Stimulated activated naive CD4-positive, alpha-beta T cell (primary cell): ENCODE data around the gene STRBP.
"Not testable (repeated sequence)": the region's sequence is repeated elsewhere in the genome, so short reads cannot be mapped to it uniquely, and the experiment has no call there.

ENCODE experiments used
- DNase-seq, 6 experiments: peaks; one replicate each; lab custom pipeline; 2025; lab: John Stamatoyannopoulos, UW

STRBP gene

DNA sequence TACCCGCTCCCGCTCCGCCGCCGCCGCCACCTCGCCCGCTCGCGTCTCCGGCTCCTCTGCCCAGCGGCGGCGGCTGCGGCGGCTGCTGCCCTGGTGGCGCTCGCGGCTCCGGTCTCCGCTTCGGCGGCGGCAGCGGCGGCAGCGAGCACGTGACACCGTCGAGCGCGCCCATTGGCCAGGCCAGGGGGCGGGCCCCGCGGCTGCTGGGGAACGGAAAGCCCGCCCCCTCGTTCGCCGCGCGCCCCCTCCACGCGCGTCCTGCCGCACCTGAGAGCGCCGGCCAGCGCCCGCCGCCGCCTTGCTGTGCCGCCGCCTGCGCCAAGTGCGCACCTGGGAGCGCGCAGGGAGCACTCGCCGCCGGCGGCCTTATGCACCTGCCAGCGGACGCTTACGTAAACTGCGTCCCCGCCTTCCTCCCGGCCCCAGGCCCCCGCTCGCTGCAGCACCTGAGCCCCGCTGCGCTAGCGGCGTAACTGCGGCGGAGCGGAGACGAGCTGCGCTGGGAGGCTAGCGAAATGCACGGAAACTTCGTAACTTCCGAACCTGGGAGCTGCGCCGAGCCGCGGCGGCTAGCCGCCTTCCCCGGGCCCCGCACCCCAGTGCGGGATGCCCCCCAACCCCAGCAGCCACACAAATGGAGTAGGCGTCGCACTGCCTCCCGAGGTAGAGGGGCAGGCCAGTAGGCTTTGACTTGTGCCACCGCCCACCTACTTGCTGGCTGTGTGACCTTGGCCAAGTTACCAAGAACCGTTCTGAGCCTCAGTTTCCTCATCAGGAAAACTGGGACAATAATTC is at the start of gene STRBP:
Gene STRBP (minus strand): TSS at position 122 of the 795 bp plus-strand sequence. CDS start 84,452 bp downstream, outside the sequence.
- DNase-seq: peak; percentile 90 to 97 (median 92)

DNA sequence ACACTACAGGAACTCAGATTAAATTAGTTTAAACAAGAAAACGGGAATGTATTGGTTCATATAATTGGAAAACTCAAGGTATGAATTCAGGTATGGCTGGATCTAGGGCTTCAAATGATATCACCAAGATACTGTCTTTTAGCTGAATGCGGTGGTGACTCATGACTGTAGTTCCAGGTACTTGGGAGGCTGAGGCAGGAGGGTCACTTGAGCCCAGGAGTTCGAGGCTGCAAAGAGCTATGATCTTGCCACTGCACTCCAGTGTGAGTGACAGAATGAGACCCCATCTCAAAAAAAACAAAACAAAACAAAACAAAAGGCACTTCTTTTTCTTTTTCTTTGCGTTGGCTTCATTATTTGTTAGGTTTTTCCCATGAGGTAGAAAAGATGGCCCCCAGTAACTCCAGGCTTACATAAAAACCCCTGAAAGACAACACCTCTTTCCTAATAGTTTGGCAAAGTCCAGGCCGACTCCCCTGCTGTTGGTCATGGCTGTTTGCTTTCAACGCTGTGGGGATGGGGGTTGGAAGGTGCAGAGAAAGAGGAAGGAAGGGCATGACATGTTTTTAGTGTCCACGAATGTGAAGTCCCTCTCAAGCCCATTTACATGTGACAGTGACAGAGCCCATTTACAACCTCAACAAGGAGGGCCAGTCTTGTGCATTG is 47.8 kb upstream of the STRBP start:
- no peak for DNase-seq

DNA sequence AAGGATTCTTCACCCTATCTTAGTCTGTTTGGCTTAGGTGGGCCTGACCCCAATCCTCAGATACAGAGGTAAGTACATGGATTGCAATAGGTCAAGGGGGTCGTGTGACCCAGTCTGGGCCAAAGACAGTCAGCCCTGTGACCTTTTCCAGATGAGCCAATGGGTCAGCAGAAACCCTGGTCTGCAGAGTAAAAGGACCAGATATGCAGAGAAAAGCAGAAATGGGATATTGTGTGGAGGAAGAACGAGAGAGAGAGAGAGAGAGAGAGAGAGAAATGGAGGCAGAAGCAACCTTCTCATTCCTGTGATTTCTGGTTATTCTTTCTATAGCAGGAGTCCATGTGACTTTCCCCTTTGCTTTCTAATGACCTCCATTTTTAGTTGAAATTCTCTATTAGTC is 47.2 kb upstream of the STRBP start:
- no peak for DNase-seq

GRCh38 chr9:123314617-123315016 is 46.2 kb upstream of the STRBP start:
- no peak for DNase-seq

GRCh38 chr9:123312306-123312877 is 44.0 kb upstream of the STRBP start:
- DNase-seq: no peak

DNA sequence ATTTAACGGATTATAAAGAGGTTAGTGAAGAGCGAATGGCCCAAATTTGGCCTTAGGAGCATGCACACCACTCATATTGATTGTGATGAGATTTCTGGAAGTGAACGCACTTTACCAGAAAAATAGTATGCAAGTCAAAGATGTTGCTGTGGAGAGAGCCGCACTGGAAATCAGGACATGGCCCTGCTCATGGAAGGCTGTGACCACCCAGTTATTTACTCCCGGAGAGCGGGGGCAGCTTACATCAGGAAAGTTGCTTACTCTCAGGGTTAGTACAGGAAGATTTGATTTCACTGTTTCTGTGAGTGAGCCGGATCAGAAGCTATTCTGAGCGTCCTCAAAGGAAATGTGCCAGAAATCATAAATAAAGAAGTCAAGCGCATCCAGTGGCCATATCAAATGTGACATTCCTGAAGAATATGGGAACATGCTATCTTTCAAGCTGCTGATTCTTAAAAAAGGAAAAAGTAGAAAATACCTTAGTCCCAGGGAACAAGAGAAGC is 42.9 kb upstream of the STRBP start:
- DNase-seq: no peak

GRCh38 chr9:123310551-123311249 is 42.3 kb upstream of the STRBP start:
- DNase-seq: no peak

- DNase-seq: no peak
These were observed 41.2 kb upstream of the STRBP start for GRCh38 chr9:123309611-123310010.

GRCh38 chr9:123305879-123306278 is 37.5 kb upstream of the STRBP start:
- no peak for DNase-seq

DNA sequence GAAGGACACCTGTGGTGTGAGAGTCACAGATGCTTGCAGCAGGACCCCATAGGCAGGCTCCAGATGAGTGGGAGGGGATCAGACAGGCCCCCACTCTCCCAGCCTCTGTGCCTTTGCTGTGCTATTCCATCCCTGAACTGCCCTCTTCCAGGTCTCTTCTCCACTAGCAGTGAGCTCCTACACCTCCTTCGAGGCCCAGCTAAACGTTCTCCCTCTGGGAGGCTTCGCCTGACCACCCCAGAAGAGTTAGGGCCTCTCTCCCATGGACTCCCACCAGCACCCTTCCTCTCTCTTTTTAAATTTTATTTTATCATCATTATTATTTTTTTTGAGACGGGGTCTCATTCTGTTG is 35.9 kb upstream of the STRBP start:
- no peak for DNase-seq

- peak in 4 of 6 experiments; percentile 9 to 53 (median 26) for DNase-seq
These were observed 34.2 kb upstream of the STRBP start for GRCh38 chr9:123302348-123303214.

- not testable (repeated sequence) for DNase-seq
These were observed 33.5 kb upstream of the STRBP start for GRCh38 chr9:123301936-123302335.

DNA sequence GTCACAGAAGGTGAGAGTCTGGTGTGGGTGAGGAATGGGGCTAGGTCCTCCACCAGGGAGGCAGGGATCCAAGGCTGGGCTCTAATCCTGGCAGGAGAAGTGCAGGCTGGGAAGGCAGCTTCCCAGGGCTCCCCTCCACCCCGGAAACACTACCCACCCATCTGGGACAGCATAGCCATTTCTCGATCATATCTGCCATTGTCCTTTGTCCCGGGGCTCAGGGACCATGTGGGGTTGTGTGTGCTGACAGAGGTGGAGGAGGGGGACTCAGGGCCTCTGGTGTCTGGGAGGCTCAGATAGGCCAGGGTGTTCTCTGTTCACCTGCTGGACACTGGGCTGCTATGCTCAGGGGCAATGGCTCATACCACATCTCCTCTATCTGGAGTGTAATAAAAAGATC is 32.2 kb upstream of the STRBP start:
- no peak for DNase-seq

DNA sequence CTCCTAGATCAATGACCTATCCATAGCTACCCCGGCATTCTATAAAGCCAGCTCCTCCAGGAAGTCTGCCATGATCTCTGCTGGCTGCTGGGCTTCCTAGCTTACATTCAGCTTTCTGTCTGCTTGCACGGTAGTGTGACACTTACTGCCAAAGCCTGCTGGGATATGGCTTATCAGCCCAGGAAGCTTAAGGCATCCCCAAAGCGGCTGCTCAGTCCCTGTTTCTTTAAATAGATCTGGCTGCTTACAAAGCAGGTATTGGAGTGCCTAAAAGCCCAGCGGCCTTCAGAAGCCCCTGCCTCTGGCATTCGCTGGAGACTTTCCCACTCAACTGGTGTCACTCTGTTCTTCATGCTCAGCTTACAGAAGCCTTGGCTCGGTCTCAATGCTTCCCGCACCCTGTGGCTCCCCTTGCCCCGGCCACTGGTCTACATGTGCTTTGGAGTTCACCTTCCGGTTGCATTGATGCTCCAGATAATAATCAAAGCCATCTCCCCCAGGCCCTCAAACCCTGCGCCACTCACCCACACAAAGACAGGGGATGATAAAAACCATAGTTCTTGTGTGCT is 31.3 kb upstream of the STRBP start:
- DNase-seq: no peak

DNA sequence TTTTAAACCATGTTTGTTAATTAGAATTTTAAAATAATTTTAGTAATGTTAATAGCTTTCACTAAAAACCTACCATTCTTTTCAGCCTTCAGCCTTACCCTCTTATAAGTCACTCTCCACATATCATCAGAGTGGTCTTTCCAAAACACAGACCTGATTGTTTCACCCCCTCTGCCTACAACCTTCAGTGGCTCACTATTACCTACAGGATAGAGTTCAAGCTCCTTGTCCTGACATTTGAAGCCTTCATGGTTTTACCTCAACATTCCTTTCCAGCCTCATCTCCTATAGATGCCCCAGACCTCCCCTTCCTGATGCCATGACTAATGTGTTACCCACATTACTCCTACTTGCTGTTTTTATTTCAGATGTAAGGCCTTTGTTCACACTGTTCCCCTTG is 27.8 kb upstream of the STRBP start:
- no peak for DNase-seq

DNA sequence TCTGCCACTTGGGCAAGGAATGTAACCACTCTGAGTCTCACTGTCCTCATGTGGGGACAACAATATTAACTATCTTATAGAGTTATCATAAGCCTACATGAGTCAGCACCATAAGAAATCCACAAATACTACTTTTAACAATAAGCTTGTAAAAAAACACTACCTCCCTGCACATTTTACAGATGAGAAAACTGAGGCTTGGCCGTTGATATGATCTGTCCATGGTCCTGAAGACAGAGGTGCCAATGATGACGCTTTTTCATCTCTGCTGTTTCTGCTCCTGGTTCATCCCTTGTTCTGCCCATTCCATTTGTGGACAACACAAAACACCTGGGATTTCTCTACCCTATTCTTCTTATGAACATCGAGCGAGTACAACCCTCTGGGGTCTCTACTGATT is 23.4 kb upstream of the STRBP start:
- no peak for DNase-seq

GRCh38 chr9:123290764-123291163 is 22.4 kb upstream of the STRBP start:
- no peak for DNase-seq

DNA sequence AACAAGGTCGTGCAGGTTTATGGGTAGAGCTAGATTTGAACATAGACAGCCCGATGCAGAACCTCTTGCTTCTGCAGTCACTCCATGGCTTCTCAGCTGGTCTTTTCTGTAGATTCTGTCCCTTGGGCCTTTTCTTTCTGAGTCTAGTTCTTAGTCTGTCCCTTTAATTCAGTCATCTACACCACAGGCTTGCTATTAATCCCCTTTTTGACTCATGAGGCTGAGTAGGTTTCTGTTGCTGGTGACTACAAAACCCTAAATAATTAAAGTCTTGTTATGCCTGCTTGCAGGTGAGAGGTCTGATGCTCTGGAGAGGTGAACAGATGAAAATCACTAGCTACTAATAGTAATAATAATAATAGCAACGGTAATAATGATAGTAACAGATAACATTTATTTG is 19.3 kb upstream of the STRBP start:
- DNase-seq: no peak

DNA sequence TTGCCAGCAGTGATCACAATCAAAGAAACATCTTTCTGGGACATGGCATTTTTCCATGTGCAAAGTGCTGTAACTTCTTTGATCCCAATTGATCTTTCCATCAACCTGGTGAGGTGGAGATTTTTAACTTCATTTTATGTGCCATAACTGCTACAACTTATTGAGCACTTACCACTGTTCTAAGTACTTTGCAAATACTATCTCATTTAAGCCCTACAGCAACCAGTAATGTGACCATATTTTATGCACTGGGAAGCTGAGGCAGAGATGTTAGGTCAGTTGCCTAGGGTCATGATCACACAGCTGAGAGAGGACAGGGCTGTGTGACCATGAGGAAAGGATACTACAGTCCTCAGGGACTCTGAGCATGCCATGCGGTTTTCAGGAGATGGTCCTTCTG is 17.9 kb upstream of the STRBP start:
- DNase-seq: no peak

GRCh38 chr9:123284656-123285055 is 16.3 kb upstream of the STRBP start:
- no peak for DNase-seq

DNA sequence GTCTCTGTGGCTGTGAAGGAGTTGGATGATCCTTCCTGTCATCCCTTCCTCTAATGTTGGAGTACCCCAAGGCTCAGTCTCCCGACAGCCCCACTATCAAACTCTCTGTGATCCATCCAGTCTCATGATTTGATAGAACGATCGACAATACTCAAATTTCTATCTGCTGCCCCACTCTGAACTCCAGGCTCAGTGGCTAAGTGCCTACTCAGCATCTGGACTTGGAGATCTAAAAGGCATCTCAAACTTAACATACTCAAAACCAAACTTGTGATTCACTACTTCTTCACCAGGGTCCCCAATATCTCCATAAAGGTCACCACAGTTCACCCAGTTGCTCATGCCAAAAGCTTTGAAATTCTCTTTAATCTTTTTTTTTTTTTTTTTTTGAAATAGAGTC is 15.1 kb upstream of the STRBP start:
- no peak for DNase-seq
